Measurements from ENCODE around the gene MKNK1. TPM values are rescaled to one million over a fixed set of nuclear protein-coding genes. Genes with fewer than 3 reads are reported as not detected.

The MKNK1 gene
- total RNA-seq, 1 donor from 2014 or later = 30.6 TPM

GRCh38 chr1:46510998-46511365 lies 93.1 kb downstream of the MKNK1 start:
- H3K9me3 Mint-ChIP-seq = no peaks in the 10 kb centered on the region
- H3K4me3 Mint-ChIP-seq = no peak overlapping the region
- no peaks in the 10 kb centered on the region for H3K36me3 Mint-ChIP-seq
- H3K4me1 Mint-ChIP-seq = peaks cover 4% of the 10 kb centered on the region
- H3K27me3 Mint-ChIP-seq (ENCODE audit: low read depth) = peaks cover 39% of the 10 kb centered on the region
- TF ChIP-seq CTCF (IDR thresholded peaks at IDR 0.05; ENCODE audit: unreplicated experiment) = no peak
- no peak for DNase-seq (ENCODE audit: low spot score in 2 of 2, unreplicated experiment in 2 of 2)
- H3K27ac Mint-ChIP-seq = no peak overlapping the region

DNA sequence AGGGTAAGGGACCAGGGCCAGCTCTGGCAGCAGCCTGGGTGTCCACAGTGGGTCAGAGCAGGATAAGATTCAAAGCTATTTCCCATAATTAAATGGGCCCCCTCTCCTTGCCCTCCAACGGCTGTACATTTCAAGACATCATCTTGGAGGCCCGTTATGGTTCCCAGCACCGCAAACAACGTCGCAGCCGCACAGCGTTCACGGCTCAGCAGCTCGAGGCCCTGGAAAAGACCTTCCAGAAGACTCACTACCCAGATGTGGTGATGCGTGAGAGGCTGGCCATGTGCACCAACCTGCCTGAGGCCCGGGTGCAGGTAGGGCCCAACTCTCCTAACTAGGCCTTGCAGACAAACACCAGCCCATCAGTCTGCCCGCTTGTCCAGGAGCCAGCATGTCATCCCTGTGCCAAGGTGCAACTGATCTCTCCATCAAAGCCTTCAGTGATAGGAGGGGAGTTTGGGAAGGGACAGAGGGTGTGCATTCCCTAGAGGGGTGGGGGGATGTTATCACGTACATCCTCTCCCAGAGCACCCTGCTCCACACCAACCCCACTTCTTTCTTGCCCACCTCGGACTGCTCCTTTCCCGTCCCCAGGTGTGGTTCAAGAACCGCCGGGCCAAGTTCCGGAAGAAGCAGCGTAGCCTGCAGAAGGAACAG lies 93.6 kb downstream of the MKNK1 start:
- no peak overlapping the region for H3K27ac Mint-ChIP-seq
- H3K4me1 Mint-ChIP-seq = peaks cover 4% of the 10 kb centered on the region

GRCh38 chr1:46508757-46509156 lies 95.3 kb downstream of the MKNK1 start:
- Mint-ChIP-seq H3K9me3 (no peaks in the 10 kb centered on the region), H3K36me3 (no peaks in the 10 kb centered on the region), H3K27ac (no peak overlapping the region), H3K27me3 (ENCODE audit: low read depth) (peaks cover 29% of the 10 kb centered on the region), H3K4me1 (peaks cover 4% of the 10 kb centered on the region), H3K4me3 (no peak overlapping the region)
- DNase-seq (ENCODE audit: low spot score in 2 of 2, unreplicated experiment in 2 of 2) = no peak
- TF ChIP-seq CTCF (IDR thresholded peaks at IDR 0.05; ENCODE audit: unreplicated experiment) = no peak

More for the DNA sequence above, 93.6 kb downstream of the MKNK1 start:
- no peak for TF ChIP-seq CTCF (IDR thresholded peaks at IDR 0.05; ENCODE audit: unreplicated experiment)
- H3K9me3 Mint-ChIP-seq = no peaks in the 10 kb centered on the region
- H3K4me3 Mint-ChIP-seq = no peak overlapping the region
- no peaks in the 10 kb centered on the region for H3K36me3 Mint-ChIP-seq
- no peak for DNase-seq (ENCODE audit: low spot score in 2 of 2, unreplicated experiment in 2 of 2)
- peaks cover 34% of the 10 kb centered on the region for H3K27me3 Mint-ChIP-seq (ENCODE audit: low read depth)

Other genes with a start within 250 kb of the MKNK1 start
- 27.4 to 35.0 TPM (median 34.8 TPM) in 3 replicates for gene FAAH, start 210.0 kb downstream of the MKNK1 start, total RNA-seq
- not detected in 3 replicates for gene DMBX1, start 114.4 kb downstream of the MKNK1 start, total RNA-seq
- not detected in 3 replicates for gene KNCN, start 52.6 kb downstream of the MKNK1 start, total RNA-seq
- 10.6 to 11.5 TPM (median 11.0 TPM) in 3 replicates for gene MOB3C, start 12.5 kb upstream of the MKNK1 start, total RNA-seq
- gene ATPAF1, start 64.1 kb upstream of the MKNK1 start, total RNA-seq = 38.4 to 40.5 TPM (median 38.5 TPM) in 3 replicates
- 0.42 to 0.57 TPM (median 0.49 TPM) in 3 replicates for gene TEX38, start 67.6 kb upstream of the MKNK1 start, total RNA-seq
- gene EFCAB14, start 114.8 kb upstream of the MKNK1 start, total RNA-seq = 60.5 to 64.5 TPM (median 61.2 TPM) in 3 replicates
- 0.20 to 0.40 TPM (median 0.27 TPM) in 3 replicates for gene CYP4B1, start 194.8 kb upstream of the MKNK1 start, total RNA-seq

Measured in mesothelial cell of epicardium (in vitro differentiated cells).